HCT116 (cell line): ENCODE data around the gene ARHGEF40. TPM values are rescaled to one million over a fixed set of nuclear protein-coding genes. Genes with fewer than 3 reads are reported as not detected.

ENCODE experiments used
- ATAC-seq: fragments of 200-7000 bp; cut with Tn5 transposase; 2 replicates; pipeline ENCODE4 v1.9.1; 2020; ENCODE audit warnings: mild to moderate bottlenecking, moderate library complexity
- BruUV-seq: library from RNA; stranded (reverse); fragments of 400-500 nt; replicated peaks from 2 replicates; lab custom pipeline; 2021; lab: Mats Ljungman, UMichigan
- CTCF ChIA-PET: fragments of 300-600 bp; sonication (Branson Sonifier 250); formaldehyde crosslinking; loops from one replicate; lab custom pipeline; 2021; ENCODE audit warnings: antibody characterized with exemption; lab: Charles Lee
- POLR2A ChIA-PET: fragments of 300-600, 350-600 bp; sonication (Branson Sonifier 250); formaldehyde crosslinking; loops from one replicate; lab custom pipeline; 2021; ENCODE audit warnings: antibody characterized with exemption; lab: Charles Lee
- RAD21 ChIA-PET, 2 experiments: fragments of 300-600 bp; sonication (Branson Sonifier 250); formaldehyde crosslinking; loops; one replicate each; lab custom pipeline; 2023; ENCODE audit warnings: low total read pairs in 2 of 2; ENCODE audit not compliant: uncharacterized antibody in 2 of 2, unreplicated experiment in 2 of 2, low non-redundant PET in 1 of 2; lab: Charles Lee
- DNase-seq: peaks from one replicate; pipeline ENCODE4 v3.0.0-alpha.2; 2010; ENCODE audit warnings: low read depth, low spot score
- H2AFZ ChIP-seq: fragments of 200-600 bp; shearing (Covaris generic), sonication (generic); 2 replicates; pipeline ENCODE4 v1.6.1; 2017; ENCODE audit warnings: low read depth, mixed run types, mixed read lengths, antibody characterized with exemption, low read length; ENCODE audit not compliant: poor library complexity, severe bottlenecking
- H3K27ac ChIP-seq: 2 replicates; pipeline ENCODE4 v1.5.1; 2012; ENCODE audit warnings: low read depth, low read length
- H3K27me3 ChIP-seq: fragments of 200-600 bp; sonication (generic); 2 replicates; pipeline ENCODE4 v1.6.1; 2016; ENCODE audit warnings: mixed run types, low read length, mixed read lengths; ENCODE audit not compliant: insufficient read depth
- H3K36me3 ChIP-seq, 2 experiments: fragments of 200-500 bp in 1 of 2; fragments of 200-600 bp in 1 of 2; sonication (Bioruptor generic) in 1 of 2; sonication (generic) in 1 of 2; 2 replicates each; pipeline versions ENCODE4 v1.5.1 to v1.6.1; 2014 to 2016; ENCODE audit warnings: low read length in 2 of 2, inconsistent platforms in 1 of 2, mixed read lengths in 1 of 2, mixed run types in 1 of 2; ENCODE audit not compliant: insufficient read depth in 2 of 2, control insufficient read depth in 1 of 2
- H3K4me1 ChIP-seq, 2 experiments: fragments of 200-600 bp in 1 of 2; sonication (generic) in 1 of 2; 2 replicates each; pipeline versions ENCODE4 v1.5.1 to v1.6.1; 2012 to 2017; ENCODE audit warnings: low read length in 2 of 2, inconsistent platforms in 1 of 2, mild to moderate bottlenecking in 1 of 2, mixed read lengths in 1 of 2, mixed run types in 1 of 2, moderate library complexity in 1 of 2; ENCODE audit not compliant: insufficient read depth in 2 of 2, control insufficient read depth in 1 of 2
- H3K4me2 ChIP-seq: fragments of 200-600 bp; sonication (generic); 2 replicates; pipeline ENCODE4 v1.6.1; 2017; ENCODE audit warnings: mixed run types, low read length, mixed read lengths
- H3K4me3 ChIP-seq, 2 experiments: fragments of 200-600 bp in 1 of 2; sonication (generic) in 1 of 2; replicated peaks in 1 of 2; 2 replicates each; pipeline ENCODE4 v1.5.1; 2011 to 2016; ENCODE audit warnings: low read length in 2 of 2, control low read depth in 1 of 2, low read depth in 1 of 2, mild to moderate bottlenecking in 1 of 2, mixed read lengths in 1 of 2, mixed run types in 1 of 2
- H3K79me2 ChIP-seq: fragments of 200-600 bp; sonication (generic); 2 replicates; pipeline ENCODE4 v1.6.1; 2017; ENCODE audit warnings: mild to moderate bottlenecking, mixed run types, low read length, moderate library complexity, mixed read lengths; ENCODE audit not compliant: insufficient read depth
- H3K9ac ChIP-seq: fragments of 200-600 bp; sonication (generic); 2 replicates; pipeline ENCODE4 v1.6.1; 2016; ENCODE audit warnings: low read length, mixed read lengths
- H3K9me2 ChIP-seq: fragments of 200-600 bp; sonication (generic), shearing (Covaris generic); 2 replicates; pipeline ENCODE4 v1.6.1; 2017; ENCODE audit warnings: mixed run types, mild to moderate bottlenecking, moderate library complexity; ENCODE audit not compliant: insufficient read depth
- H3K9me3 ChIP-seq, 2 experiments: fragments of 200-500 bp in 1 of 2; fragments of 200-600 bp in 1 of 2; sonication (Bioruptor generic) in 1 of 2; sonication (generic) in 1 of 2; 2 replicates each; pipeline ENCODE4 v1.6.1; 2014 to 2017; ENCODE audit warnings: low read length in 2 of 2, mixed read lengths in 2 of 2, inconsistent platforms in 1 of 2, low read depth in 1 of 2, mild to moderate bottlenecking in 1 of 2, mixed run types in 1 of 2, moderate library complexity in 1 of 2; ENCODE audit not compliant: control insufficient read depth in 1 of 2, insufficient read depth in 1 of 2
- H4K20me1 ChIP-seq: fragments of 200-600 bp; sonication (generic), shearing (Covaris generic); 2 replicates; pipeline ENCODE4 v1.6.1; 2017; ENCODE audit warnings: mixed run types, mild to moderate bottlenecking, moderate library complexity; ENCODE audit not compliant: insufficient read depth
- CBX3 ChIP-seq: IDR thresholded peaks from 2 replicates; pipeline ENCODE4 v1.6.1; 2012; ENCODE audit warnings: low read depth
- CEBPB ChIP-seq: IDR thresholded peaks from 2 replicates; pipeline ENCODE4 v1.6.1; 2012; ENCODE audit warnings: low read depth
- EGR1 ChIP-seq: IDR thresholded peaks from 2 replicates; pipeline ENCODE4 v1.6.1; 2012; ENCODE audit warnings: low read depth
- EZH2phosphoT487 ChIP-seq: fragments of 200-600 bp; IDR thresholded peaks from 2 replicates; pipeline ENCODE4 v1.6.1; 2018; ENCODE audit warnings: antibody characterized with exemption, borderline replicate concordance
- JUND ChIP-seq: IDR thresholded peaks from 2 replicates; pipeline ENCODE4 v1.6.1; 2012
- POLR2A ChIP-seq: IDR thresholded peaks from 2 replicates; pipeline ENCODE4 v1.7.0; 2011; ENCODE audit warnings: borderline replicate concordance; ENCODE audit not compliant: insufficient read depth, insufficient read length; ENCODE audit errors: extremely low read depth
- POLR2AphosphoS5 ChIP-seq: IDR thresholded peaks from 2 replicates; pipeline ENCODE4 v1.6.1; 2011; ENCODE audit warnings: mild to moderate bottlenecking, low read depth, low read length, moderate library complexity
- RAD21 ChIP-seq: IDR thresholded peaks from 2 replicates; pipeline ENCODE4 v1.6.1; 2012; ENCODE audit warnings: low read depth, mild to moderate bottlenecking
- SP1 ChIP-seq: IDR thresholded peaks from 2 replicates; pipeline ENCODE4 v1.6.1; 2012; ENCODE audit warnings: low read depth
- SRF ChIP-seq: IDR thresholded peaks from 2 replicates; pipeline ENCODE4 v1.6.1; 2012; ENCODE audit warnings: low read depth
- TCF7L2 ChIP-seq: IDR thresholded peaks from 2 replicates; pipeline ENCODE4 v1.7.0; 2011; ENCODE audit warnings: borderline replicate concordance, inconsistent platforms; ENCODE audit not compliant: insufficient read depth, insufficient read length; ENCODE audit errors: extremely low read depth
- ZNF274 ChIP-seq: fragments of 200-500 bp; sonication (Bioruptor generic); IDR thresholded peaks from 2 replicates; pipeline ENCODE4 v1.6.1; 2014; ENCODE audit warnings: mild to moderate bottlenecking, low read depth, low read length, inconsistent platforms
- intact Hi-C: fragments of 100-400 bp; cut with micrococcal nuclease; formaldehyde crosslinking; loops from 2 replicates; pipeline ENCODE4 v1.10.0; 2022
- total RNA-seq: library from RNA; stranded (reverse); gene quantifications from one replicate; pipeline ENCODE4 v1.2.1, GENCODE V29; 2021; ENCODE audit not compliant: unreplicated experiment
- TF ChIP-seq, protein P1 (sequence below): IDR thresholded peaks from 2 replicates; pipeline ENCODE4 v1.6.1; 2011; ENCODE audit warnings: mild to moderate bottlenecking, low read length, moderate library complexity; ENCODE audit not compliant: insufficient replicate concordance; ENCODE audit errors: extremely low read depth
- TF ChIP-seq, protein P2 (sequence below): IDR thresholded peaks from 2 replicates; pipeline ENCODE4 v1.6.1; 2012
- TF ChIP-seq, protein P3 (sequence below): IDR thresholded peaks from 2 replicates; pipeline ENCODE4 v1.6.1; 2012

ARHGEF40 gene
- total RNA-seq, 1 experiment from 2014 or later: 6.3 TPM

DNA sequence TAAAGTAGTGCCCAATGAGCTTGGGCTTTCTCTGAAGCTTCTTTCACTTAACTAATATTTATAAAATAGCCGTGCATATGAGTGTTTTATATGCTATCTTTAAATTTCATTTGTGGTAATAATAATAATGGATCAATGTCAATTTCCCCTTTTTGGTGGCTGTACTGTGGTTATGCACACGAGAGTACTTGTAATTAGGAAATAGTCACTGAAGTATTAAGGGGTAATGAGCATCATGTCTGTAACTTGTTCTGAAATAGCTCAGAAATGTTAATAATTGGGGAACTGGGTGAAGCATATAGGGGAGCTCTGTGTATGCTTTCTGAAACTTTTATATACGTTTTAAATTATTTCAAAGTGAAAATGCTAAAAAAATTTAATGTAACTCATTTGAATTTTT lies 19.5 kb upstream of the ARHGEF40 start:
- TF ChIP-seq EZH2phosphoT487: no peak
- TF ChIP-seq CBX3: no peak
- no peak for TF ChIP-seq JUND
- TF ChIP-seq, protein P1, sequence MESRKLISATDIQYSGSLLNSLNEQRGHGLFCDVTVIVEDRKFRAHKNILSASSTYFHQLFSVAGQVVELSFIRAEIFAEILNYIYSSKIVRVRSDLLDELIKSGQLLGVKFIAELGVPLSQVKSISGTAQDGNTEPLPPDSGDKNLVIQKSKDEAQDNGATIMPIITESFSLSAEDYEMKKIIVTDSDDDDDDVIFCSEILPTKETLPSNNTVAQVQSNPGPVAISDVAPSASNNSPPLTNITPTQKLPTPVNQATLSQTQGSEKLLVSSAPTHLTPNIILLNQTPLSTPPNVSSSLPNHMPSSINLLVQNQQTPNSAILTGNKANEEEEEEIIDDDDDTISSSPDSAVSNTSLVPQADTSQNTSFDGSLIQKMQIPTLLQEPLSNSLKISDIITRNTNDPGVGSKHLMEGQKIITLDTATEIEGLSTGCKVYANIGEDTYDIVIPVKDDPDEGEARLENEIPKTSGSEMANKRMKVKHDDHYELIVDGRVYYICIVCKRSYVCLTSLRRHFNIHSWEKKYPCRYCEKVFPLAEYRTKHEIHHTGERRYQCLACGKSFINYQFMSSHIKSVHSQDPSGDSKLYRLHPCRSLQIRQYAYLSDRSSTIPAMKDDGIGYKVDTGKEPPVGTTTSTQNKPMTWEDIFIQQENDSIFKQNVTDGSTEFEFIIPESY: no peak
- TF ChIP-seq TCF7L2: no peak
- TF ChIP-seq SP1: no peak
- TF ChIP-seq, protein P2, sequence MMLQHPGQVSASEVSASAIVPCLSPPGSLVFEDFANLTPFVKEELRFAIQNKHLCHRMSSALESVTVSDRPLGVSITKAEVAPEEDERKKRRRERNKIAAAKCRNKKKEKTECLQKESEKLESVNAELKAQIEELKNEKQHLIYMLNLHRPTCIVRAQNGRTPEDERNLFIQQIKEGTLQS: no peak
- TF ChIP-seq CEBPB: no peak
- no peak for TF ChIP-seq ZNF274
- TF ChIP-seq EGR1: no peak
- TF ChIP-seq, protein P3, sequence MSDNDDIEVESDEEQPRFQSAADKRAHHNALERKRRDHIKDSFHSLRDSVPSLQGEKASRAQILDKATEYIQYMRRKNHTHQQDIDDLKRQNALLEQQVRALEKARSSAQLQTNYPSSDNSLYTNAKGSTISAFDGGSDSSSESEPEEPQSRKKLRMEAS: no peak
- TF ChIP-seq RAD21: no peak
- no peak for TF ChIP-seq POLR2A
- TF ChIP-seq POLR2AphosphoS5: no peak
- no peak for TF ChIP-seq SRF
- TF ChIP-seq, all 23 proteins: peak for 0
- DNase-seq (no peak), ATAC-seq (no peak)
- Histone ChIP-seq H3K4me1 (no peaks in the 10 kb centered on the region), H2AFZ (no peak overlapping the region), H3K27ac (no peak overlapping the region), H3K4me2 (no peak overlapping the region), H3K27me3 (no peaks in the 10 kb centered on the region), H3K36me3 (no peaks in the 10 kb centered on the region), H3K4me3 (no peak overlapping the region), H3K9me3 (no peaks in the 10 kb centered on the region), H3K9ac (no peak overlapping the region), H3K9me2 (no peaks in the 10 kb centered on the region), H4K20me1 (no peaks in the 10 kb centered on the region), H3K79me2 (no peaks in the 10 kb centered on the region)
- no TSS peak for BruUV-seq
- RAD21 ChIA-PET: interaction anchor here in 1 of 2 experiments (0.6 kb wide), 1 partner anchor 1894 kb away, joined by 3 read pairs; no protein-coding TSS in a partner anchor
- intact Hi-C loops: no loop called here
- CTCF ChIA-PET: no interaction called here
- POLR2A ChIA-PET: no interaction called here
